Subcutaneous preadipocyte (primary cell): ENCODE results near the gene MYH13. TPM values are rescaled to one million over a fixed set of nuclear protein-coding genes. Genes with fewer than 3 reads are reported as not detected.

Source experiments
- total RNA-seq: library from RNA; depleted of rRNA; stranded (reverse); fragments of >200 nt; gene quantifications from 2 replicates; pipeline ENCODE4 v1.2.3, GENCODE V29; 2012

MYH13 gene
- total RNA-seq = not detected in 2 replicates

DNA sequence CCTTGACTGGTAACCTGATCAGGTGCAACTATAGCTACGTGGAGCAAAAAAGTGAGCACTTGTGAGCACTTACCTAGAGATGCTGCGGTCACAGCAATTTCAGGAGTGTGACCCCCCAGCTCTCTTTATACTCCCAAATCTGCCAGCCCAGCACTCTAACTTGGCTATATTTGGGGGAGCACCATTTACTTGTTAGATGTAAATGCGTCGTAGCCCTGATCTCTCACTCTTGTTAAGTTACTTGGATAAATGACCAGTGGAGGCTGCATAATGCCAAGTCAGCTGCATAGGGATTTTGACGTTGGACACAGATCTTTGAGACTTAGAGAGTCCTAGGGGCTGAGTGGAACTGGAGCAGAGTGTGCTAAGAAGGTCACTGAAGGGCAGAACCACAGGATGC lies at the start of gene MYH13:
Gene MYH13, minus strand, starts transcription at position 101 of the 400 bp plus-strand sequence. CDS start 8,476 bp downstream, outside the sequence.

DNA sequence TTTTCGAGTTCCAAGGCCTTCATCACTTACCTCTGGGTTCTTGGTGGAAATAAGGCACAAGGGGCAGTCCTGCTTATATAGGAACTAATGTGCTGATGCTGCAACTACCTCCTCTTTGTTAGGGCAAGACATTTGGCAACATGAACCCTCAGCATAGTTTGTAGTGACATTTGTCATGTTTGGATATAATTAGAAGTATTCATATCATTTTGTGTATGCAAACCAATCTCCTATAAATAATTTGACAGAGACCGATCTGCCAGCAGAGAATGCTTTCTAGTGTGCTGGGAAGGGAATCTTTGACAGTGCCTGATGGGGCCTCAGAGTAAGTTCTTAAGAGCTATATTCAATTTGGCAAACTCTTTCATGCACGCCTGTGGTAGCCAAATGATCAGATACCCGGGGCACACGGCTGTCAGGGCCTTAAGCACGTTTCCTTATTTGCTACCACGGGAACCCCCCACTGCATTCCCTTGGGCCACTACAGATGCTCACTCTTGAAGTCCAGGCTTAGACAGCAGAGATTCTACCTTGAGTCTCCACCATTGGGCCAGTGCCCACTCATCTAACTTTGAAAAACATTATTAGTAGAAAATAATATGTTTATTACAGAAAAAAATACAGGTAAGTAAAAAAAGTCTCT lies 49.2 kb upstream of the MYH13 start, which contains the start of gene MYH8:
Gene MYH8, minus strand, starts transcription at position 51 of the 643 bp plus-strand sequence. CDS start 1,723 bp downstream, outside the sequence.

Other genes with a start within 250 kb of the MYH13 start
- gene GAS7, start 174.4 kb downstream of the MYH13 start, total RNA-seq = 4.5 and 18.4 TPM in 2 replicates
- gene MYH8, start 48.9 kb upstream of the MYH13 start, total RNA-seq = not detected in 2 replicates
- not detected in 2 replicates for gene MYH4, start 96.6 kb upstream of the MYH13 start, total RNA-seq
- not detected in 2 replicates for gene MYH1, start 145.5 kb upstream of the MYH13 start, total RNA-seq
- gene MYH2, start 176.7 kb upstream of the MYH13 start, total RNA-seq = not detected in 2 replicates